Measurements from ENCODE around the gene DLX2.

GRCh38 chr2:172100935-172101820, 1.5 kb downstream of the DLX2 start:
- no peak for TF ChIP-seq PATZ1 (CRISPR knock-in tag; IDR thresholded peaks at IDR 0.05; ENCODE audit: borderline replicate concordance)
- no peak for TF ChIP-seq CSRNP3 (CRISPR knock-in tag; IDR thresholded peaks at IDR 0.05)
- TF ChIP-seq ISL1 (CRISPR knock-in tag; IDR thresholded peaks at IDR 0.05): no peak
- TF ChIP-seq RARB (CRISPR knock-in tag; IDR thresholded peaks at IDR 0.05): no peak
- TF ChIP-seq ARNTL (CRISPR knock-in tag; IDR thresholded peaks at IDR 0.05; ENCODE audit: borderline replicate concordance, low read depth): no peak
- no peak for TF ChIP-seq ZFP30 (CRISPR knock-in tag; IDR thresholded peaks at IDR 0.05)
- no peak for TF ChIP-seq CREB5 (CRISPR knock-in tag; IDR thresholded peaks at IDR 0.05; ENCODE audit: low read depth)
- no peak for TF ChIP-seq PPARA (CRISPR knock-in tag; IDR thresholded peaks at IDR 0.05; ENCODE audit: borderline replicate concordance)
- no peak for TF ChIP-seq TOX (CRISPR knock-in tag; IDR thresholded peaks at IDR 0.05; ENCODE audit: borderline replicate concordance)
- no peak for TF ChIP-seq ESRRG (CRISPR knock-in tag; IDR thresholded peaks at IDR 0.05)
- TF ChIP-seq ZC3H10 (CRISPR knock-in tag; IDR thresholded peaks at IDR 0.05): no peak
- no peak for TF ChIP-seq OSR1 (CRISPR knock-in tag; IDR thresholded peaks at IDR 0.05)
- no peak for TF ChIP-seq ZNF565 (CRISPR knock-in tag; conservative IDR thresholded peaks at IDR 0.05; ENCODE audit: low read depth)
- no peak for TF ChIP-seq ZNF70 (CRISPR knock-in tag; IDR thresholded peaks at IDR 0.05)
